Fibroblast of lung (primary cell): ENCODE data around the gene RING1. TPM values are rescaled to one million over a fixed set of nuclear protein-coding genes. Genes with fewer than 3 reads are reported as not detected.
A peak's percentile ranks its signal among the peaks of the same experiment; 100 is the strongest.

Experiments
- DNase-seq, 2 donors: peaks; one replicate each; pipeline versions ENCODE4 v3.0.0 to v3.0.0-alpha.2; 2010; ENCODE audit warnings: low read depth in 2 of 2
- H2AFZ ChIP-seq: 2 replicates; pipeline ENCODE4 v1.5.1; 2012; ENCODE audit warnings: low read length, control low read depth, inconsistent platforms
- H3K27ac ChIP-seq: 2 replicates; pipeline ENCODE4 v1.5.1; 2011; ENCODE audit warnings: low read length, control low read depth; ENCODE audit not compliant: insufficient read depth
- H3K27me3 ChIP-seq: 2 replicates; pipeline ENCODE4 v1.5.1; 2011; ENCODE audit warnings: mild to moderate bottlenecking, low read length; ENCODE audit not compliant: control insufficient read depth, insufficient read depth
- H3K36me3 ChIP-seq: 2 replicates; pipeline ENCODE4 v1.5.1; 2011; ENCODE audit warnings: low read length; ENCODE audit not compliant: control insufficient read depth, insufficient read depth
- H3K4me1 ChIP-seq: 2 replicates; pipeline ENCODE4 v1.5.1; 2011; ENCODE audit warnings: low read length; ENCODE audit not compliant: control insufficient read depth, insufficient read depth; ENCODE audit errors: extremely low read depth
- H3K4me2 ChIP-seq: 2 replicates; pipeline ENCODE4 v1.5.1; 2011; ENCODE audit warnings: low read length, control low read depth; ENCODE audit not compliant: insufficient read depth; ENCODE audit errors: extremely low read depth
- H3K4me3 ChIP-seq, 4 experiments: fragments of 200-600 bp in 1 of 4; sonication (generic) in 1 of 4; replicated peaks in 1 of 4; 2 replicates each; pipeline ENCODE4 v1.5.1; 2011 to 2016; ENCODE audit warnings: low read length in 4 of 4, low read depth in 3 of 4, mild to moderate bottlenecking in 3 of 4, control low read depth in 2 of 4, inconsistent platforms in 1 of 4, mixed read lengths in 1 of 4; ENCODE audit not compliant: insufficient read depth in 1 of 4; ENCODE audit errors: control extremely low read depth in 1 of 4
- H3K79me2 ChIP-seq: 2 replicates; pipeline ENCODE4 v1.5.1; 2012; ENCODE audit warnings: mild to moderate bottlenecking, low read length, inconsistent platforms; ENCODE audit not compliant: control insufficient read depth, insufficient read depth
- H3K9ac ChIP-seq: 2 replicates; pipeline ENCODE4 v1.5.1; 2011; ENCODE audit warnings: mild to moderate bottlenecking, low read length, control low read depth; ENCODE audit not compliant: insufficient read depth
- H3K9me3 ChIP-seq: 2 replicates; pipeline ENCODE4 v1.5.1; 2012; ENCODE audit warnings: low read depth, low read length; ENCODE audit not compliant: control insufficient read depth, insufficient read depth
- H4K20me1 ChIP-seq: 2 replicates; pipeline ENCODE4 v1.5.1; 2011; ENCODE audit warnings: low read length; ENCODE audit not compliant: control insufficient read depth, insufficient read depth; ENCODE audit errors: extremely low read depth
- EZH2 ChIP-seq: IDR thresholded peaks from 2 replicates; pipeline ENCODE4 v1.5.1; 2012; ENCODE audit warnings: low read length, control low read depth, mild to moderate bottlenecking; ENCODE audit errors: missing control alignments
- polyA plus RNA-seq, 2 donors: library from polyadenylated mRNA; depleted of rRNA in 1 of 2; stranded (reverse) in 1 of 2; unstranded in 1 of 2; fragments of >200 nt; gene quantifications; 2 replicates each; pipeline ENCODE4 v1.2.1, GENCODE V29; 2011 to 2012; ENCODE audit warnings: missing spikeins in 1 of 2
- total RNA-seq: library from RNA; depleted of rRNA; stranded (reverse); fragments of >200 nt; gene quantifications from 2 replicates; pipeline ENCODE4 v1.2.1, GENCODE V29; 2014
- TF ChIP-seq, protein P1 (sequence below), 2 donors: IDR thresholded peaks in 1 of 2; conservative IDR thresholded peaks in 1 of 2; 1 replicate in 1 of 2; 2 replicates in 1 of 2; pipeline ENCODE4 v1.5.1; 2011 to 2012; ENCODE audit warnings: low read length in 2 of 2, control low read depth in 1 of 2, inconsistent platforms in 1 of 2, low read depth in 1 of 2, mild to moderate bottlenecking in 1 of 2

RING1 gene
- total and polyA plus RNA-seq, 2 donors (not counting 1 experiment from before 2014, with no cell fraction given) = 24.7 to 30.6 TPM

DNA sequence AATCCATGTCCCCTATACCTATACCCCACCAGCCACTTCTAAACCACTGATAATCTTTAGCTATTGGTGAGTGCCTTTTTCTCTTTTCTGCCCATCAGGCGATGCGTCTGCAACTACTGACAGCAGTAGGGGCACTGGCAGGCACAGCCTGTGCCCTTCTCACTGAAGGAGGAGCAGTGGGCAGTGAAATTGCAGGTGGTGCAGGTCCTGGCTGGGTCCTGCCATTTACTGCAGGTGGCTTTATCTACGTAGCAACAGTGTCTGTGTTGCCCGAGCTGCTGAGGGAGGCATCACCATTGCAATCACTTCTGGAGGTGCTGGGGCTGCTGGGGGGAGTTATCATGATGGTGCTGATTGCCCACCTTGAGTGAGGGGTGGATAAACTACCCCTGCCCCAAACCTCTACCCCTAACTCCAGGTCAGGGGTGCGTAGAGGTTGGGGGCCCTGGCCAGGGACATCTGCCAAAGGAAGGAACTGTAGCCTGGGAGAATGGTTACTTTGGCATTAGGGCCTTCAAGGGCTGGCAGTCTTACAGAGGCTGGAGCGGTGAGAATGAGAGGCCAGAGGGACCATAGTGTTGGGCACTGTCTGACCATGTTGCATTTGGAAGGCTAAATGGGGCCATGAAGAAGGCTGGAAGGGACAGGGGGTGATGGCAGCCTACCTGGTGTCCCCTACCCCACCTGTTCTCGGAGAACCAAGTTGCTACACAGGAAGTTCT is 4.7 kb upstream of the RING1 start:
- Histone ChIP-seq H3K27ac (no peak overlapping the region), H3K9me3 (no peaks in the 10 kb centered on the region), H3K79me2 (peaks cover 47% of the 10 kb centered on the region), H3K4me1 (peaks cover 43% of the 10 kb centered on the region), H4K20me1 (no peaks in the 10 kb centered on the region), H3K4me3 (no peak overlapping the region), H3K36me3 (peaks cover 17% of the 10 kb centered on the region), H3K4me2 (peak overlapping the region; percentile 99), H3K9ac (no peak overlapping the region), H2AFZ (no peak overlapping the region), H3K27me3 (no peaks in the 10 kb centered on the region)
- DNase-seq = no peak
- TF ChIP-seq EZH2 = no peak
- TF ChIP-seq, protein P1, sequence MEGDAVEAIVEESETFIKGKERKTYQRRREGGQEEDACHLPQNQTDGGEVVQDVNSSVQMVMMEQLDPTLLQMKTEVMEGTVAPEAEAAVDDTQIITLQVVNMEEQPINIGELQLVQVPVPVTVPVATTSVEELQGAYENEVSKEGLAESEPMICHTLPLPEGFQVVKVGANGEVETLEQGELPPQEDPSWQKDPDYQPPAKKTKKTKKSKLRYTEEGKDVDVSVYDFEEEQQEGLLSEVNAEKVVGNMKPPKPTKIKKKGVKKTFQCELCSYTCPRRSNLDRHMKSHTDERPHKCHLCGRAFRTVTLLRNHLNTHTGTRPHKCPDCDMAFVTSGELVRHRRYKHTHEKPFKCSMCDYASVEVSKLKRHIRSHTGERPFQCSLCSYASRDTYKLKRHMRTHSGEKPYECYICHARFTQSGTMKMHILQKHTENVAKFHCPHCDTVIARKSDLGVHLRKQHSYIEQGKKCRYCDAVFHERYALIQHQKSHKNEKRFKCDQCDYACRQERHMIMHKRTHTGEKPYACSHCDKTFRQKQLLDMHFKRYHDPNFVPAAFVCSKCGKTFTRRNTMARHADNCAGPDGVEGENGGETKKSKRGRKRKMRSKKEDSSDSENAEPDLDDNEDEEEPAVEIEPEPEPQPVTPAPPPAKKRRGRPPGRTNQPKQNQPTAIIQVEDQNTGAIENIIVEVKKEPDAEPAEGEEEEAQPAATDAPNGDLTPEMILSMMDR (conservative IDR thresholded peaks at IDR 0.05 in 1 of 2, IDR thresholded peaks at IDR 0.05 in 1 of 2; ENCODE audit: low read depth in 1 of 2, low read length in 2 of 2) = no peak

DNA sequence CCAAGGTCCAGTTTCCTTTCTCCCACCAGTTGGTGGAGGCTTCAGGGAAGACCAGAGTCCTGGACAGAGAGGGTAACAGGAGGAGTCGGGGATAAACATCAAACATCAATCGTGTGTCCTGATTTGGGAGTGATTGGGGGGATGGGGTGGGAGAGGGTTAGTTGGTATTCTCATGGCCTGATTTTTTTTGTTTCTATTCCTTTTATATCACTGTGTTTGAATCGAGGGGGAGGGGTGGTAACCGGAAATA is 4.2 kb upstream of the RING1 start:
- DNase-seq = no peak
- Histone ChIP-seq H3K4me1 (peaks cover 43% of the 10 kb centered on the region), H3K36me3 (peaks cover 17% of the 10 kb centered on the region), H2AFZ (no peak overlapping the region), H3K4me3 (peak overlapping the region in 1 of 4 experiments; percentile 73), H3K79me2 (peaks cover 44% of the 10 kb centered on the region), H3K27ac (no peak overlapping the region), H3K9ac (peak overlapping the region; percentile 63), H3K9me3 (no peaks in the 10 kb centered on the region), H4K20me1 (no peaks in the 10 kb centered on the region), H3K27me3 (no peaks in the 10 kb centered on the region), H3K4me2 (peak overlapping the region; percentile 99)
- TF ChIP-seq, protein P1 (conservative IDR thresholded peaks at IDR 0.05 in 1 of 2, IDR thresholded peaks at IDR 0.05 in 1 of 2; ENCODE audit: low read depth in 1 of 2, low read length in 2 of 2) = no peak
- no peak for TF ChIP-seq EZH2

DNA sequence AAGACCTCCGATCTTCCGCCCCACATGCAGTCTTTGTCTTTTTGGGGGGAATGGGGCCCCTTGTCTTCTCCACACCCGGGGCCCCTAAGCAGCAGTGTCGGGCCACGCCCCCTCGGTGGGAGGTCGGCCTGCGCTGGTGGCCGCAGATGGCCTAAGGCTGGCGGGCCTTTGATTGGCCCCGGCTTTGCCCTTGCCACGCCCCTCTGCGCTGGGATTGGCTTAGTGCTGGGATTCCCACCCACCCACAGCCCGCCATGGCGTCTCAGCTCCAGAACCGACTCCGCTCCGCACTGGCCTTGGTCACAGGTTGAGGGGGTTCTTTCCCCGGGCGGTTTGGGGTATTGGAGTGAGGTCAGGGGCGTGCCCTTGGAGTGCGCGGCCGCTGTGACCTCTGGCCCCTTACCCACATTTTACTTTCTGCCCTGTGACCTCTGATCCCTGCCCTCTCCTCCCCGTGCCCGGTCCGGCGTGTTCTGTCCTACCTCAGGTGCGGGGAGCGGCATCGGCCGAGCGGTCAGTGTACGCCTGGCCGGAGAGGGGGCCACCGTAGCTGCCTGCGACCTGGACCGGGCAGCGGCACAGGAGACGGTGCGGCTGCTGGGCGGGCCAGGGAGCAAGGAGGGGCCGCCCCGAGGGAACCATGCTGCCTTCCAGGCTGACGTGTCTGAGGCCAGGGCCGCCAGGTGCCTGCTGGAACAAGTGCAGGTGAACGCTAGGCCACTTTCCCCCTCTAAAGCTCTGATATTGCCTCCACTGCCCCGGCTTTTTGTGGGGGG is 3.7 kb upstream of the RING1 start, which contains the start of gene HSD17B8:
Gene HSD17B8 (plus strand): TSS at position 241 of the 776 bp plus-strand sequence. CDS start 14 bp downstream, at position 255.
- Histone ChIP-seq H3K9me3 (no peaks in the 10 kb centered on the region), H4K20me1 (no peaks in the 10 kb centered on the region), H3K36me3 (peaks cover 17% of the 10 kb centered on the region), H2AFZ (no peak within 1 kb of the TSS), H3K27ac (peak within 1 kb of the TSS; percentile 85), H3K79me2 (peaks cover 39% of the 10 kb centered on the region), H3K27me3 (no peaks in the 10 kb centered on the region), H3K4me1 (peaks cover 43% of the 10 kb centered on the region), H3K4me3 (peak within 1 kb of the TSS; percentile 61 to 73 (median 64)), H3K4me2 (peak within 1 kb of the TSS; percentile 99), H3K9ac (peak within 1 kb of the TSS; percentile 63)
- peak; percentile 86 to 88 for DNase-seq
- no peak for TF ChIP-seq EZH2
- TF ChIP-seq, protein P1 (conservative IDR thresholded peaks at IDR 0.05 in 1 of 2, IDR thresholded peaks at IDR 0.05 in 1 of 2; ENCODE audit: low read depth in 1 of 2, low read length in 2 of 2) = no peak
